ENCODE data around the gene PRPF8.

DNA sequence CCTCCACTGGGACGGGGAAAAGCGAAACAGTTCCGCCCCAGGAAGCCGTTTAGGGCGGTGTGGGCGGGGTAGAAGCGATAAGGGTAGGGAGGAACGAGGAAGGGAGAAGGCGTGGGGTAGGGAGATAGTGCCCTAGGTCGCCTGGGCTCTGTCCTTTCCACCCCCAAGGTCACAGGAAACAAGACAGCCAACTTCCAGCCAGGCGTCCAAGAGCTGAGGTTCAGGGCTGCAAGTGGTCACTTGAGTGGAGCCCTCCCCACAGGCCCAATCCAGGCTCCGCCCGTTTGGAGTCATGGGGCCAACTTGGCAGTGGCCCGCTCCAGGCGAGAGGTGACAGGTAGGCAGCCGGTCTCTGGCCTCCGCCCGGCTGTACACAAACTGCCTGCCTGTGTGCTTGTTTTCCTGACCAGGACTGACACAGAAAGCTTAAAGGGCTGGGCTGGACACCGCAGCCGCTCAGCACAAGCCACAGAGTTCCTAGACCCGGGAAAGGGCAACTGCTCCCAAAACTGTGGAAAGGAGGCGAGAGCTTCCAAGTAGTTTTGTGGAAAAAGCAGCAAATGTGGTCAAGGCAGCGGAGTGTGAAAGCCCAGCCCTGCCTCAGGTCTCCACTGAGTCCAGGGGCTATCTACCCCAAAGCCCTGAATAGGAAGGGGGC, 34.7 kb downstream of the PRPF8 start, which contains the start of gene RILP:
- TF ChIP-seq EZH2phosphoT487 (IDR thresholded peaks at IDR 0.05; ENCODE audit: insufficient read depth, low read depth) (no peak), EZH2 (IDR thresholded peaks at IDR 0.05; ENCODE audit: insufficient read depth, poor library complexity, severe bottlenecking) (no peak)

Measured in GM23248 (cell line).